GM12892 (cell line): ENCODE results near the gene OXNAD1.

Source experiments
- POLR2A ChIP-seq: IDR thresholded peaks from 2 replicates; pipeline ENCODE4 v1.6.1; 2011; ENCODE audit warnings: low read depth, low read length, control low read depth
- POLR2AphosphoS5 ChIP-seq: IDR thresholded peaks from 2 replicates; pipeline ENCODE4 v1.6.1; 2011; ENCODE audit warnings: low read depth, low read length, control low read depth

GRCh38 chr3:16336825-16337224 is 71.8 kb downstream of the OXNAD1 start:
- TF ChIP-seq POLR2AphosphoS5, result no peak
- TF ChIP-seq POLR2A, result no peak
